Thyroid gland (tissue), 4 donors: ENCODE measurements around the gene SCN4B.

Experiments
- CTCF ChIP-seq, 6 experiments: fragments of 200-600 bp in 3 of 6; fragments of 450-650 bp in 3 of 6; sonication (generic) in 3 of 6; IDR thresholded peaks; one replicate each; pipeline ENCODE4 v1.5.1; 2016 to 2019; ENCODE audit warnings: antibody characterized with exemption in 6 of 6, mild to moderate bottlenecking in 2 of 6, inconsistent platforms in 1 of 6, moderate library complexity in 1 of 6
- POLR2A ChIP-seq, 2 donors: fragments of 450-650 bp; IDR thresholded peaks; one replicate each; pipeline ENCODE4 v1.6.1; 2017; ENCODE audit warnings: antibody characterized with exemption in 2 of 2, mild to moderate bottlenecking in 2 of 2, moderate library complexity in 1 of 2

GRCh38 chr11:118143661-118144185, 8.9 kb downstream of the SCN4B start:
- TF ChIP-seq CTCF (IDR thresholded peaks at IDR 0.05) (no peak), POLR2A (IDR thresholded peaks at IDR 0.05) (no peak)
